Adrenal gland (tissue), 5 donors: Measurements from ENCODE around the gene DDX47.

Experiments
- POLR2A ChIP-seq, 2 donors: fragments of 450-650 bp; IDR thresholded peaks; one replicate each; pipeline ENCODE4 v1.6.1; 2017; ENCODE audit warnings: antibody characterized with exemption in 2 of 2, mild to moderate bottlenecking in 2 of 2, moderate library complexity in 1 of 2
- TF ChIP-seq, protein P1 (sequence below), 6 experiments: fragments of 450-650 bp in 4 of 6; fragments of 200-600 bp in 2 of 6; sonication (generic) in 1 of 6; IDR thresholded peaks; 1 replicate in 5 of 6; 2 replicates in 1 of 6; pipeline versions ENCODE4 v1.5.1 to v1.8.0; 2016 to 2021; ENCODE audit warnings: antibody characterized with exemption in 6 of 6, mild to moderate bottlenecking in 2 of 6, moderate library complexity in 1 of 6
- donor health status: DM: no; HTN: no; CAD: no.

DNA sequence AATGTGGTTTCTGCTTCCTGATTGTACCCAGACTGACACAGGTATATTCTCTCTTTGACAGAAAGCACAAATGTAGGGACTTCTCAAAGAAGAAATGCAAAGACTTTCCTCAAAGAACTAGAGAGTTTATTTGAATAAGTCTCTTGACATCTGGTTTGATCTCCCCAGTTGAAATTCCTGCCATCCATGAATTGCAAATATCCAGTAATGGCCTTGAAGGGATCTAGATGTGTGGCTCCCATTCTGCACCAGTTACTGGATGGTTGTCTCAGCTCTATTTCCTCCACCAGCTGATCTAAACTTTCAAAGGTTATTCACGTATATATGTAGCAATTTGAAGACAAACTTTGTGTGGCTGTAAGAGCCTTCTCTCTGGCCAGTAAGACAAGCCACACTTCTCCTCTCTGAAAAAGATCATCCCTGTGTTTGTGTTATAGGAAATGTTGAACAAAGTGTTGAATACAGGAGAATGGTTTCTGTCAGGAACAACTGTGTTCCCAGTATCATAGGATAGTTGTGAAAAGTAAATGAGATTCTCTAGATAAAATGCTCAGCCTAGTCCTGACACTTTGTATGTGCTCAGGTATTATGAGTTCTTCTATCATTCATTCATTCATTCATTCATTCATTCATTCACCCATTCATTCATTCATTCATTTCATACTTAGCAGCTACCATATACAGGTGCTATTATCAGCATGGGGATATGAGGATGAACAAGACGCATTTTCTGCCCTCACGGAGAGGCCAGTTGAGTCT is 55.5 kb downstream of the DDX47 start:
- no peak for TF ChIP-seq POLR2A (IDR thresholded peaks at IDR 0.05)
- TF ChIP-seq, protein P1, sequence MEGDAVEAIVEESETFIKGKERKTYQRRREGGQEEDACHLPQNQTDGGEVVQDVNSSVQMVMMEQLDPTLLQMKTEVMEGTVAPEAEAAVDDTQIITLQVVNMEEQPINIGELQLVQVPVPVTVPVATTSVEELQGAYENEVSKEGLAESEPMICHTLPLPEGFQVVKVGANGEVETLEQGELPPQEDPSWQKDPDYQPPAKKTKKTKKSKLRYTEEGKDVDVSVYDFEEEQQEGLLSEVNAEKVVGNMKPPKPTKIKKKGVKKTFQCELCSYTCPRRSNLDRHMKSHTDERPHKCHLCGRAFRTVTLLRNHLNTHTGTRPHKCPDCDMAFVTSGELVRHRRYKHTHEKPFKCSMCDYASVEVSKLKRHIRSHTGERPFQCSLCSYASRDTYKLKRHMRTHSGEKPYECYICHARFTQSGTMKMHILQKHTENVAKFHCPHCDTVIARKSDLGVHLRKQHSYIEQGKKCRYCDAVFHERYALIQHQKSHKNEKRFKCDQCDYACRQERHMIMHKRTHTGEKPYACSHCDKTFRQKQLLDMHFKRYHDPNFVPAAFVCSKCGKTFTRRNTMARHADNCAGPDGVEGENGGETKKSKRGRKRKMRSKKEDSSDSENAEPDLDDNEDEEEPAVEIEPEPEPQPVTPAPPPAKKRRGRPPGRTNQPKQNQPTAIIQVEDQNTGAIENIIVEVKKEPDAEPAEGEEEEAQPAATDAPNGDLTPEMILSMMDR (IDR thresholded peaks at IDR 0.05) = no peak
